Activated naive CD8-positive, alpha-beta T cell treated with anti-CD3 and anti-CD28 coated beads, Interleukin-2, amount 50 U/mL, for 16 hours (primary cell): ENCODE data around the gene GRAMD4.

Source experiments
- DNase-seq: peaks from one replicate; pipeline ENCODE4 v3.0.0-alpha.2; 2020; ENCODE audit warnings: low read depth, low spot score

The GRAMD4 gene

DNA sequence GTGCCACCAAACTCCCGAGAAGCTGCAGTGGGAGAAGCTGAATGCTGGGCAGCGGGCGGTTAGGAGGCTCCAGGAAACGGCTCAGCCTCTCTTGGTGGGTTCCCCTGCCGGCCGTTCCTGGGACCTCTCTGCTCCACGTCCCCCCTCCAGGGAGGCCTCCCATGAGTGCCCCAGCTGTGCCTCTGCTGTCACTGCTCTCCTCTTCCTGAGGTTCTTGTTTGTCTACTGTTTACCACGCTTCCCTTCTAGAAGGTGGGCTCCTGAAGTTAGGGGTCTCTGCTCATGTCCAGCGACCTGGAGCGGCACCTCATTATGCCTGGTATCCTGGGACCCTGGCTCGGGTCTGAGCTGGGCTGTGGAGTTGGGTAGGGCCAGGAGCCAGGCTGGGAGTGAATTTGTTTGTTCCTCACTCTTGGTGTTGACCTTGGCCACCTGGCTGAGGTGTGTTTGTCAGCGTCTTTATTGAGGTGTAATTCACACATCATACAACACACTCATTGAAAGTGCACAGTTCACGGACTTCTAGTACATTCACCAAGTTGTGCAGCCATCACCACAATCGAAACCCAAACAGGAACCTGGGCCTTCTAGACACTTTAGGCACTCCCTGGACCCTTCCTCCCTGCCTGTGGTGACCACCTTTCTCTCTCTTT is 37.8 kb upstream of the GRAMD4 start:
- no peak for DNase-seq

DNA sequence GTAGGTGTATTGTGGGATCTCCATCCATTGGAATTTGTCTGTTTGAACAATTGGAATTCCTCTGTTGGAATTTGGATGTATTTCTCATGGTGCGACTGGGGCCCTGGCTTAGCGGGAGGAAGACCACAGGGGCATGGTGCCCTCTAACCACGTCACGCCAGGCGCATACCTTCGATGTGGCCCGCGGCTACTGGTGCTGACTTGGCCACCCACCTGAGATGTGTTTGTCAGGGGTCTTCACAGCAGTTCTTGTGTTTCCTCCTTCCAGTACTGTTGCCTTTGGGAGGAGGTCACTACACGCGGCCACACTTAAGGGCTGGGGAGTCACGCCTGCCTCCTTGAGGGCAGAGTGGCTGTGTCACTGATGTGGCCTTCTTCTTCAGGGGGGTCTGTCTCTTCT is 36.6 kb upstream of the GRAMD4 start:
- no peak for DNase-seq

DNA sequence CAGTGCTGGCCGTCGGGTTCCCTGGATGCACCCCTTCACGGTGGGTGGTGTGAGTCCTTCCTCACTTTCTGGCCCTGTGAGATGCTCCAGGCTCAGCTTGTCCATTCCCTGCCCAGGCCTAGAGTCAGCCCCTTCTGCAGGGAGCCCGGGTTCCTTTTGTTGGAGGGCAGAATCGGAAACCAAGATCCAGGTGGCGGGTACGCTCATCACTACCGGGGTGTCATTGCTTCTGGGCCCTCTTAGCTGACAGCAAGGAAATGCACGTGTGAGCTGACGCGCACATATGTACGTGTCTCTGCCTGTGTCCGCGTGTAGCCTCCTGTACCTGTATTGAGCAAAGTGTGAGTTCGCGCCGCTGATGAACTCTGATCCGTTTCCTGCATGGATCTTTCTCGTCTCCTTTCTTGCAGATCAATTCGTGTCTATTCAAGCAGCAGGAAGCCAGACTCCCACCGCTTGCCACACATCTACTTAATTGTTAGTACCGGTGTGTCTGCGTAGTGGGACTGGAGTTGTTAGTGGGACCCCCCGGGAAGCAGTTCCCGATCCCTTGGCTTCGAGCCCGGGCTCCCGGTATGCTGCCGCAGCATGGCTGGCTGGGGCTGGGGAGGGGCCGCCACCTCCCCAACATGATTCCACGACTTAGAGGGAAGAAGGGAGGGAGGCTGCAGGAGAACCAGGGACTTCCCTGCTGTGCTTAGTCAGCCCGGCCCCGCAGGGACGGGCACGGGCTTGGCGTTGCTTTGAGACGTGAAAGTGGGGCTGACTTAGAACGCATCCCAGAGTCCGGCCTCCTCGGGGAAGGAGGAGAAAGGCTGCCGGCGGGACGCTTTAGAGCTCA is 35.9 kb upstream of the GRAMD4 start:
- DNase-seq: no peak

DNA sequence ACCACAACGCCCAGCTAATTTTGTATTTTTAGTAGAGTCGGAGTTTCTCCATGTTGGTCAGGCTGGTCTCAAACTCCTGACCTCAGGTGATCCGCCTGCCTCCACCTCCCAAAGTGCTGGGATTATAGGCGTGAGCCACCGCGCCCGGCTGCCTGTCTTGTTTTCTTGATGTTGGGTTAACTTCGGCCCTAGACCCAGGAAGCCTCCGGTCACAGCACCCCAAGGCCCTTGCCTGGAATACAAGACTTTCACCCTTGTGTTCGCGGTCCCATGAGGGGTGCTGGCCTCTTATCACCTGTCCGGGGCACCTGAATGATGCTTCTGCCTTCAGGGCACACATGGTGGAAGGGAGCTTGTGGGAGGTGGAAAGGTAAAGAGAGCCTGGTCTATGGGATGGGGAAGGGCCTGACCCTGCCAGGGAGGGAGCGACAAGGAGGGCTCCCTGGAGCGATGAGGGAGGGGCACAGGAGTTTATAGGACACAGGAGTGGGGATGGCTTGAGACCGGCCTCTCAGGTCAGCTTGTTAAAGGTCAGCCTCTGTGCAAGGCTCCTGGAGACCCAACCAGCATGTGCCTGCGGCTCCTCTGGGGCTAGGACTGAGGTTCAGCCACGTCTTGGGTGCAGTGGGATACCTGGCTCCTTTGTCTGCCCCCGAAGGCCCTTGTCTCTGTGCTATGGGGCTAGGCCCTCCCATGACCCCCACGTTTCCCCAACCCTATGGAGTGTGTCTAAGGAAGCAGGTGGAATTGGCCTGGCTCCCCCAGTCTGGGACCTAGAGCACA is 34.7 kb upstream of the GRAMD4 start:
- DNase-seq: no peak

- no peak for DNase-seq
Observed at GRCh38 chr22:46586123-46586519, 34.1 kb upstream of the GRAMD4 start.

GRCh38 chr22:46586531-46587011 is 33.6 kb upstream of the GRAMD4 start:
- DNase-seq: no peak

GRCh38 chr22:46587061-46587460 is 33.1 kb upstream of the GRAMD4 start:
- DNase-seq: no peak

DNA sequence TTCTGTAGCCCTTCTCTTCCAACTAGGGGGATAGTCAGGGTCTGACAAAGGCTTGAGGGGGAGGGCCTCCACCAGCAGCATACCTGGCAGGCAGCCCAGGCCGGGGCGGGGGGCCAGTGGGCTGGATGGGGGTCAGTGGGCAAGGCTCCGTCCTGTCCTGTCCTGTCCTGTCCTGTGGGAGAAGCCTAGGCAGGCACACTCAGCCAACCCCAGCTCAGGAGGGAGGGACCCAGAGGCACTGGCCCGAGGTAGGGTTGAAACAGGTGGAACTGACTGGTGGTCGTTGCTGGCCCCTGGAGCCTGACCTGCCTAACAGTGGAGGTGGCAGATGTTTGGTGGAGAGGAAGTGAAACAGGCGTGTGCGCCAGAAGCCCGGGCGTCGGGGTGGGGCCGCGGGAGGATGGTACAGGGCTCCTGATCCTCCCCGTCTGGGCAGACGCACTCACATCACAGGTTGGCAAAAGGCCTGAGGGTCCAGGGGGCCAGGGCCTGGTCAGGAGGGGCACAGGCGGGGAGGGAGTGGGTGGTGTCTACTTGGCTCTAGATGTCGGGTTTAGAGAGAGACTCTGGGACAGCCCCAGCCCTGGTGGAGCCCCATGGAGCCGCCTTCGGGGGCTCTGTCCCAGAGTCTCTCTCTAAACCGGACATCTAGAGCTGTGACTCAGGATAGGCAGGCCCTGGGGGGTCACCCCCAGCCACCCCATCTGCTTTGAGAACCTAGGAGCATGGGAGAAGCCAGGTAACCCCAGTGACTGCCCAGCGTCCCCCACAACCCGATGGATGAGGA is 32.5 kb upstream of the GRAMD4 start:
- no peak for DNase-seq

GRCh38 chr22:46588279-46589140 is 31.7 kb upstream of the GRAMD4 start:
- no peak for DNase-seq

GRCh38 chr22:46589141-46589748 is 30.9 kb upstream of the GRAMD4 start:
- no peak for DNase-seq

DNA sequence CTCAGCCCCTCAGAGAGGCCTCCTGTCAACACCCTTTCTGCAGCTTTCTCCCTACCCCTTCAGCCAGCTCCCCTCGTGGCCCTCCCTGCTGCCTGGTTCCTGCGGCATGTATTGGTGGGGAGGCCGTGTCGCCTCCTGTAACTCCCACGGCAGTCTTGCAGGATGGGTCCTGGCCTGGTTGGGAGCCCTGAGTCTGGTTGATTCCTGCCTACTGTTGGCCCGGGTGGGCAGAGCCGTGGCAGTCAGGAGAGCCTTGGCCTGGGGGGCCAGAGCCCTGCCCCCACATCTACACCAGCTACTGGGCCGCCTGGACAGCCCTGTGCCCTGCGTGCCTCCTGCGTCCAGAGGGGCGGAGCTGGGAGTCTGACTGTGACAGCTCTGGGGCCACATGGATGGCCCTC is 30.3 kb upstream of the GRAMD4 start:
- no peak for DNase-seq

DNA sequence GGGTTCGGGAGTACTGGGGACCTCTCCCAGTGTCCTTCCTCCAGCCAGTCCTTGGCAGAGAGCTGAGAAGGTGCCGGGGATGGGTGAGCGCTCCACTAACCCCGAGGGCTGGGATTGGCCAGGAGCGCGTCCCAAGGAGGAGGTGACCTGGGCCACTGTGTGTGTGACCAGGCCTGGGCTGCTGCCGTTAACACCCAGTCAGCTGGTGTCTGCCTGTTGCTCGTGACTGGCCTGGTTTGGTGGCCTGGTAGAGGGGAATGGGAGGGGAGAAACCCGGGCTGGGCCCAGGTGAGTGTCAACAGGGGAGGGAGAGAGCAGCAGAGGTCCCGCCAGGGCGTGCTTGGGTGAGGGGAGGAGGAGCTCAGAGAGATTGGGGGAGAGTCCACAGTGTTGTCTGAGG is 29.9 kb upstream of the GRAMD4 start:
- DNase-seq: no peak

- no peak for DNase-seq
Observed at GRCh38 chr22:46591930-46592329, 28.3 kb upstream of the GRAMD4 start.

DNA sequence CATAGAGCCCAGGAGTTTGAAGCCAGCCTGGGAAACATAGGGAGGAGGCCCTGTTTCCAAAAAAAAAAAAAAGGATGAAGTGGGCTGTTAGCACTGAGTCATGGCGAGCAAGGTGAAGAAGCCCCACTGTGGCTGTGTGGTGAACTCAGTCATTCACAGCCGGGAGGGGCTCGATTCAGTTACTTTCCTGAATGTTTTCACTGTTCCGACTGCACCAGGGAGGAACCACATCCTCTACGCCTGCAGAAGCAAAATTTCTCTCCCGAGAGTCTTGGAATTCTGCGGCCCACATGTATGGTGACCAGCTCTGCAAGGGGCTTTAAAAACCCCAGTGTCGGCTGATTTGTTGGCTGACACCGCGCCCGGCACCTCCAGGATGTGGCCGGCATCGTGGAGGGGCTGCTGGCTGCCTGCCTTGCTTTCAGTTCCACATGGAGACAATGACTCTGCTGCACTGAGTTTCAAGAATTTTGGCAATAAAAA is 27.8 kb upstream of the GRAMD4 start:
- DNase-seq: no peak

DNA sequence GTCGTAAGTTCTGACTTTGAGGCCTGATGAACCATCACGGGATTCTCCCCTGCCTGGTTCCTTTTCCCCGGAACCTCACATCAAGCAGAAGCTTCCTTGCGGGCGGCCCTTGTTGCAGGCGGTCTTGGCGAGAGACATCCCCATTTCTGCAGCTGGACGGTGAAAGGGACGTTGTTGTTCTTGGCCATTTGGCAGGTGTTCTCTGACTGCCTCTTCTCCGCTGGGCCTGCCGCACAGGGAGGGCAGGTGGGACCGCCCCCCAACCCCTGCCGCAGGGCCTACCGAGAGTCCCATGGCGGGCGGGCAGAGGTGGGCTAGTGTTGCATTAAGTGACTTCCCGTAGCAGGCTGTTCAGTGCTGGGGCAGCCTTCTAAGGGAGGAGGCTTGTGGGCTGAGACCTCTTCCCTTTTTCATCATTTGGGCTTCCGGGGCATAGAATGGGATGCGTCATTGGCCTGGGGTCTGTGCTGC is 26.9 kb upstream of the GRAMD4 start:
- no peak for DNase-seq

DNA sequence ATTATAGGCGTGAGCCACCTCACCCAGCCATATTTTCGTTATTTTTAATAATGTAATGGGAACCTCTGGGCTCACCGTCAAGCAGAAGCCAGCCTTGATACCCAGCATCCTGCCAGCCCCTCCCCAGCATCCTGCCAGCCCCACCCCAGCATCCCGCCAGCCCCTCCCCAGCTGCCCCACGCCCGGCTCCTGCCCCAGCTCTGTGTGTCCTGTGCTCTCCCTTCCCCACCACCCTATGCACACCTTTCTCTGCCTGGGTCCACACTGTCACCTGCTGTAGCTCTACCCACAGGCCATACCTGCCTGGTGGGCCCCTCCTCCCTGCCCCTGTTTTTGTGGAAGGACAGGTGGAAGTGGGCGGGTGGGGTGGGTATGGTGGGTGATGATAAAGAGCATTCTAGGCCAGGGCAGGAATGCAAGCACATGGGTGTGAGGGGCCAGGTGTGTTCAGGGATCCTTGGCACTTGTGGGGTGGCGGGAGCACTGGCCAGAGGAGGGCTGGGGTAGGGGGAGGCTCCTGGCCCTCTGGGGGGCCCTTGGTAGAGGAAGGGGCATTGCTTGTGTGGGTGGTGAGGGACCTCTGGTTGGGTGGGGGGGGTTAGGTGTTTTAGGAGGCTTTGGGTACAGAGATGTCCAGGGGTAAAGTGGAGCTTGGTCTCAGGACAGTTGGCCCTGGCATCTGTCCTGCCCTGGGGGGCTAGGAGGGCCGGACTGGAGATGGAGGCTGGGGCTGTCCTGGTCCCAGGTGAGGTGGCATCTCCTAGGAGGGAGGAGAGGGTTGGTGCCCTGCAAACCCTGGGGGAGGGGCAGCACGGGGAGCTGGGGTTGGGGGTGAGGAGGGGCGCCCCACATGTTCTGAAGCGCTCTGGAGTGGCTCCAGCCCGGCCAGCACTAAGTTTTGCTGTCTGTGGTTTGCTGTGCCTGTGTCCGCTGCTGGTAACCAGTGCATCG is 25.9 kb upstream of the GRAMD4 start:
- no peak for DNase-seq

GRCh38 chr22:46594947-46595298 is 25.3 kb upstream of the GRAMD4 start:
- DNase-seq: no peak

DNA sequence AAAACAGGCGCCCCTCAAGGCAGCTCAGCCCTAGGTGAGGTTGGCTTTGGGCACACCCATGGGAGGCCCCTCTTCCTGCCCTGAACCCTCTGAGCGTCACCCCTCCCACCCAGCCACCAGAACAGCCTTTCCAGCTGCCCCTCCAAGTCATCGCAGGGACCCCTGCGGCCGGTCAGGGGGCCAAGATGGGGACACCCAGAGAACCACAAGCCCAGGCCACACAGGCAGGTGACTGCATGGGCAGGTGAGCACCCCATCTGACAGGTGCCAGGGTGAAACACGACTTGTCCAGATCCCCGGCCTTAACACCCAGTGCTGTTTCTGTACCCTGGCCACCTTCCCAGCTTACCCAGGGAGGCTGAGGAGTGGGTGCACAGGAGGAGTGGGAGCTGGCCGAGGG is 24.6 kb upstream of the GRAMD4 start:
- DNase-seq: no peak

- DNase-seq: no peak
Observed at GRCh38 chr22:46596032-46596441, 24.1 kb upstream of the GRAMD4 start.
